ENCODE data around the gene TBX2.
"Not testable (repeated sequence)": the region's sequence is repeated elsewhere in the genome, so short reads cannot be mapped to it uniquely, and the experiment has no call there.

TBX2 gene

DNA sequence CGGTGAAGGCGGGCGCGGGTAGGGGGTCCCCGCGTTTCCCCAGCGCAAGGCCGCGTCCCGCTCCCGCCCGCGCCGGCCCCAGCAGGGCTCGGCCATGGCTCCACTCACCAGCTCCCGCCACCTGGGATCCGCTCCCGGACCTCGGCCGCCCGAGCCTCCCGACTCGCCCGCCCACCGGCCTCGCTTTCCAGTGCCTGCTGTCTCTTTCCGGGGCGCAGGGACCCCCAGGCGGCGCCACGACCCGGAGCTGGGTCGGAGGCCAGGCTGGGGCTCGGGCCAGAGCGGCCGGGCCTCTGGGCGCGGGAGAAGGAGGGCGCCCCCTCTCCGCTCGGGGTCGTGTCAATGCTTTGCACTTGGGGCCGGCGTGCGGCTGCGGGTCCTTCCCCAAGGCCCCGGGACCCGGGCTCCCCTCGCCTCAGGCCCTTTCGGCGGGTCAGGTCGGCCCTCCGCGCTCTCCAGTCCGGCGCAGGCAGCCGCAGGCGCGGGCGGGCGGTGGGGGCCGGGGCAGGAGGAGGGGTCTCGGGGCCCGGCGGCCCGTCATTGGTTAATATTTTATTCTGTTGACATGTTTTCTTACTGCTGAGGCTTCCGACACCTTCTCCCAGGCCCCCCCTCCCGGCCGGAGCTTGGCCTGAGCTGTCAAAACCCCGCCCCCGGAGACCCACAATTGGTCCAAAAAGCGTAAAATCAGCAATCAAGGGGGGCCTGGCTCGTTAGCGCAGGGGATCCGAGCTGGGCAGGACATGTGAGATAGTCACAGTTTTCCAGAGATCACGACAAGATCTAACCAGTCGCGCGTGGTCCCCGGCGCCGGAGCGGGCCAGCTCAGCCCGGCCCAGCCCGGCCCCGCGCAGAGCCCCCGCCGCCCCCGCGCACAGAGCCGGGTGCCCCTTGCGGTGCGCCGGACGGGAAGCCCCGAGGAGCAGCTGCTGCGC, at the start of gene TBX2:
Gene TBX2 (plus strand): TSS at position 713 of the 935 bp plus-strand sequence. CDS start 334 bp downstream, outside the sequence.
- no peak for DNase-seq (ENCODE audit: low read depth in 2 of 2, low spot score in 1 of 2)

DNA sequence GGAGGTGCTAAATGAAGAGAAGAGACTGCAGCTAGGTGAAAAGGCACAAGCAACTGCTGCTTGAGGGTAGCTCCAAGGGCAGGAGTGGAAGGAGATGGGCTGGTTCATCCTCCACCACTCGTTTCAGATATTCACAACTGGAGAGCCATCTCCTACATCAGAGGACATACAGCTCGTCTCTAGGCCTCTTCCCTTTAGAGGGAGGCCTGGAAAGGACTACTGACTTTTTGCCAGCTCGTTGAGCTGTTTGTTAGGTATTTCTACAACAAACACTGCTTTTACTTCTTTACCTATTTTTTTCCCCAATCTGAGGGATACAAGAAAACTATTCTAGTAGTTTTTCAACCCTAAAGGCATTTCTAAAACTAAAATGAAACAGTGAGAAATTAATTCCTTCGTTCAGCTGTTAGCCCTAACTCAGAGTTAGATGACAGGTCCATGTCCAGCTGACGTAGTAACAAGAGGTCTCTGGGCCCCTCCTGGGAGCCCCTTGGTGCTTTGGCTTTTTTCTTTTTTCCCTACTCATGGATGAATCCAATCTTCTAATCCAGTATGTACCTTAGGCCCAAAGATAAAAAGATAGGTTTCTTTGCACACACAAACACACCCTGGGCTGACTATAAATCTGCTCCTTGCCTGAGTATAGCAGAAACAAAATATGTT, 47.8 kb upstream of the TBX2 start:
- DNase-seq (ENCODE audit: low read depth in 2 of 2, low spot score in 1 of 2) = no peak

DNA sequence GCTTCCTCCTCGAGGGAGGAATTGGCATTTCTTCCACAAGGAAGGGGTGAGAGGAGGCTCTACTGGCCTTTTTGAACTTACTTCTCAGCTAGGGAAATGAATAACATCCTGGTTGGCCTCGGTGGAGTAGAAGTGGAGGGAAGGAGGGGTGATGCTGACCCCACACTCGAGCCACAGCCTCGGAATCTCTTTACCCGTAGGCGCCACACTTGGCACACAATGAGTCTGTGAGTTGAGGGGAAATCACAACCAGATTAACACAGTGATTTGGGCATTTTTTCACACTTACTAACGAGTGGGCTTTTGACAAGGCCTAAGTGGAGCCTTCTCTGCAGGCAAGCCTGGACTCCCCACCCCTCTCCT, 47.3 kb upstream of the TBX2 start:
- DNase-seq (ENCODE audit: low read depth in 2 of 2, low spot score in 1 of 2) = no peak

DNA sequence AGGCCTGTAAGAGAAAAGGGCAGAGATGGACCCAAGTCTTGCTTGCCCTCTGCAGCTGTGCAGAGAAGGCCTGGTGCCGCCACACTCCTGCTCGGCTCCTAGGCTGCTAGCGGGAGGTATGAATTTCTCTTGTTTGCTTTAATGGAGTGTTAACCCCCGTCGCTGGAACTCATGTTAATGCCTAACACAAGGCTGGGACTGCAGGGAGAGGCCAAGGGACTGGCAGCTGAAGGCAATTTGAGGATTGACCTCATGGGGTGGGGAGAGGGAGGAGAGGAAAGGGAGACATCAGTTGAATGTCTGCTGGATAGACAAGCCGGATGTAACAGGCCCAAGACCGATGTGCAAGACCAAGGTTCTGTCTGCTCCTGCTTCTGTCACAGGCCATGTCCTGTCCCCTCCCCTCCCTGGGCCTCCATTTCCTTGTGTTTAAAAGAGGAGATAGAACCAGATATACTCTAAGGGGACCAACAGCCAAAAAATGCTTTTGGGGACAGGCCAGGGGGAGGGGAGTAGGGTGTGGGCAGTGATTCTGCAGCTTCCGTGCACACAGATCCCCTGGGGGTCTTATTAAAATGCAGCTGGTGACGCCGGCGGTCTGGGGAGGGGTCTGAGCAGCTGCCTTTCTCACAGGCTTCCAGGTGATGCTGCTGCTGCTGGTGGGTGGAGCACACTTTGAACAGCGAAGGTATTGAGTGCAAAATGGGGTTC, 46.7 kb upstream of the TBX2 start:
- no peak for DNase-seq (ENCODE audit: low read depth in 2 of 2, low spot score in 1 of 2)

DNA sequence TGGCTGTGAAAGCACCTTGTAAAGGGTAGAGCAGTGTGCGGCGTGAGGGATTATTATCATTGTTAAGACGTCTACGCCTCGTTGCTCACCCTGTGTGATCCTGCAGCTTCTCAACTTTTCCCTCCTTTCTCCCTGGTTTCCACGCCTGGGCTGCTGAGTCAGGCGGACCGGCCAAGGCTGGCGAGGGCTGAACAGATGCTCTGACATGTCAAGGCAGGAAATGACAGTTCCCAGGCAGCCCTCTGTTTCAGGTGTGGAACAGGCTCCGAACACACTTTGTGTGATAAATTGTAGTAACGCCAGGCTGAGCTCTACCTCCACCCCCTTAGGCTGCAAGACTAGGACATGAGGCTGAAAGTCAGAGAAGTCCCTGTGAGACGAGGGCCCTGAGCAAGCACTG, 46.0 kb upstream of the TBX2 start:
- DNase-seq (ENCODE audit: low read depth in 2 of 2, low spot score in 1 of 2) = no peak

DNA sequence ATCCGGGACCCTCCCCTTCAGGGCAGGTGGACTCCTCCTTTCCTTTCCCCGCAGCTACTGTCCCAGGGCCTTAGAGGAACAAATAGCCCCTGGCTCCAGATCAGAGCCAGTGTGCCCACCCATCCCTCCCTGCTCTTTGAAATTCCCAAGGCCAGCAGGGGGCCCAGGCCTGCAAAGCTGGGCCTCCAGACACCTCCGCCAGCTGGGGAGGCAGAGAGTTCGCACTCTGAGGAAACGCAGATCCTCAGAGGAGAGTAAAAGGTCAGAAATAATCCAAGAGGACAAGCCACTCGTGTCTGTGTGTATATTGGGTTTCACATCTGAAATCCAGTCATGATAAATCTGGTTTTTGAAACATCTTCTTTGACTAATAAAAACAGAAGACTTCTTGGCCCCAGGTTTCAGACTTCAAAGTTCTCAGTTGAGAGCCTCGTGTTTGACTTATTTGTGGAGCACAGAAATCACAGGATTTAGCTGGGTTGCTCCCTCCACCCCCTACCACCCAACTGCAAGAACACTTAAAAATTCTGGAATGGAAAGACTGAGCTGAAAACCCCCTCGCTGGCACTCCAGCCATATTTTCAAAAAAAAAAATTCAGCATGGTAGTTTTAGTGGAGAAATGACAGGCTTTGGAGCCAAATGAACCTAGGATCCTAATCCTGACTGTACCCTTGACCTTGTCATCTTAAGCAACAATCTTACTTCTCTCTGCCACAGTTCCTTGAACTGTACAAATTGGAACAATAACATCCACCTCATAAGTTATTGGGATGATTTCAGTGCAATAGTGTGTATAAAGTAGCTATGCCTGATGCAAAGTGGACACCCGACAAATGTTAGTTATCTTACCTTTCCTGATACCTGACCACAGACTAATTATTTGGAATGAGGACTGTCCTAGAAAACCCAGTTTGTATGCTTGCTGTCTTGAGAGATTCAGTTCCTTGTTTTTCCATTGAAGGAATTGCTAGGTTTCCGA, 44.5 kb upstream of the TBX2 start:
- DNase-seq (ENCODE audit: low read depth in 2 of 2, low spot score in 1 of 2) = no peak

DNA sequence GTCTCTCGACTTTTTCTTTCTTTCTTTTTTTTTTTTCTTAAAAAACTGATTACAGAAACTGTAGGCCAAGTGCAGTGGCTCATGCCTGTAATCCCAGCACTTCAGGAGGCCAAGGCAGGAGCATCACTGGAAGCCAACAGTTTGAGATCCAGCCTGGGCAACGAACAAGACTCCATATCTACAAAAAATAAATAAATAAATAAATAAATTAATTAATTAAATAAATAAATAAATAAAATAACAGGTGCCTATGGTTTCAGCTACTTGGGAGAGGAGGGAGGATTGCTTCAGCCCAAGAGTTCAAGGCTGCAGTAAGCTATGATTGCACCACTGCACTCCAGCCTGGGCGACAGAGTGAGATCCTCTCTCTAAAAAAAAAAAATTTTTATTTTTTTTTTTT, 42.6 kb upstream of the TBX2 start:
- not testable (repeated sequence) for DNase-seq (ENCODE audit: low read depth in 2 of 2, low spot score in 1 of 2)

DNA sequence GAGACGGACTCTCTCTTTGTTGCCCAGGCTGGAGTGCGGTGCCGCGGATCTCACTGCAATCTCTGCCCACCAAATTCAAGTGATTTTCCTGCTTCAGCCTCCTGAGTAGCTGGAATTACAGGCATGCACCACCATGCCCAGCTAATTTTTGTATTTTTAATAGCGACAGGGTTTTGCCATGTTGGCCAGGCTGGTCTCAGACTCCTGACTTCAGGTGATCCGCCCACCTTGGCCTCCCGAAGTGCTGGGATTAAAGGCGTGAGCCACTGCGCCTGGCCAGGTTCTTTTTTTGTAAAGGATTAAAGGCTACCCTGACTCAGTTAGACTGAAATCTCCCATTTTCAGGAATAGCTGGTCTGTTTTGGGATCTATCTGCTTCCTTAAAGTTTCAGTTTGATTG, 40.1 kb upstream of the TBX2 start:
- DNase-seq (ENCODE audit: low read depth in 2 of 2, low spot score in 1 of 2) = not testable (repeated sequence)

DNA sequence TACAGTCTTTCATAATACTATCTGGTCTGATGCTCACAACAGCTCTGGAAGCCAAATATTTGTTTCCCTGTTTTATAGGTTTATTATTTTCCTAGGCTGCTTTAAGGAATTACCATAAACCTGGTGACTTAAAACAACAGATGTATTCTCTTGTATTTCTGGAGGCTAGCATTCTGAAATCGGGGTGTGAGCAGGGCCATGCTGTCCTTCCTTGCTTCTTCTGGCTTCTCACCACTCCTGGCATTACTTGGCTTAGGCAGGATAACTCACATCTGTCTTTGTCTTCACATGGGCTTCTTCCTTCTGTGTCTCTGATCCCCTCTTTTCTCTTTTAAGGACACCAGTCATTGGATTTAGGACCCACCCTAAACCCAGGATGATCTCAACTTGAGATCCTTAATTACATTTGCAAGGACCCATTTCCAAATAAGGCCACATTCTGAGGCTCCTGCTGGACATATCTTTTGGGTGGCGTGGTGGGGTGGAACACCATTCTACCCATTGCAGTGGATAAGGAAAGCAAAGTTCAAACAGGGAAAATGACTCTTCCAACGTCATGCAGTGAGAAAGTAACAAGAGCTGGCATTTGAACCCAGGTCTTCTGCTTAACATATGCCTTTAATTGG, 39.2 kb upstream of the TBX2 start:
- no peak for DNase-seq (ENCODE audit: low read depth in 2 of 2, low spot score in 1 of 2)

DNA sequence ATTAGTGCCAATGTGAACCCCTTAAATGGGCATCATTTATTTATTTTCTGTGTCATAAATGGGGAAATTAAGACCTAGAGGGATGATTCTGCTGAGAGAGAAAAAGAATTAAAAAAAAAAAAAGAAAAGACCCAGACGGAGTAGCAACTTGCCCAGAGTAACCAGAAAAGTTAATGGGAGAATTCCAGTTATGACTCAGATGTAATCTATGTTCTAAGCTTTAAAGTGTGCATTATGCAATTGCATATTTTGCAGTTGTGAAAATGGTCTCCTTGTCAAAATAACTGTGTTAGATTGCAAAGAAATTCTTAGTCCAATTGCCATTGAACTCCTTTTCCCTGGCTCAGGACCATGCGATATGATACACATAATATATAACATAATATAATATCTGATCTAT, 38.6 kb upstream of the TBX2 start:
- no peak for DNase-seq (ENCODE audit: low read depth in 2 of 2, low spot score in 1 of 2)

DNA sequence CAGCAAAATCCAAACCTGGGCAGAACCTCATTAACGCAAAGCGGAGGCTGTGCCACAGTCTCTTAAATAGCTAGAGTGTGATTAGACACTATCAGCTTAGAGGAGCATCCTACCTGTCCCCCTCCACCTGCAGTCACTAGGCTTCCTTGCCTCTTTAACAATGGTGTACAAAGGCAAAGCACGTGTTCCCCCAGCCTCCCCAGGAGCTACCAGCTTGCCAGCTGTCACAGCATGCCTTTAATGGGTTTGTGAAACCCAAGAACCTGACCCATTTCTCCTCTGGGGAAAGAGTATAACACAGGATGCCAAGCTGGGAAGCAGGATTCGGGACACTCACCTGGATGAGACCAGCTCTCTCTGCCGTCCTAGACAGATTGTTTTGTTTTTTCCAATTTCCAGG, 37.2 kb upstream of the TBX2 start:
- no peak for DNase-seq (ENCODE audit: low read depth in 2 of 2, low spot score in 1 of 2)

DNA sequence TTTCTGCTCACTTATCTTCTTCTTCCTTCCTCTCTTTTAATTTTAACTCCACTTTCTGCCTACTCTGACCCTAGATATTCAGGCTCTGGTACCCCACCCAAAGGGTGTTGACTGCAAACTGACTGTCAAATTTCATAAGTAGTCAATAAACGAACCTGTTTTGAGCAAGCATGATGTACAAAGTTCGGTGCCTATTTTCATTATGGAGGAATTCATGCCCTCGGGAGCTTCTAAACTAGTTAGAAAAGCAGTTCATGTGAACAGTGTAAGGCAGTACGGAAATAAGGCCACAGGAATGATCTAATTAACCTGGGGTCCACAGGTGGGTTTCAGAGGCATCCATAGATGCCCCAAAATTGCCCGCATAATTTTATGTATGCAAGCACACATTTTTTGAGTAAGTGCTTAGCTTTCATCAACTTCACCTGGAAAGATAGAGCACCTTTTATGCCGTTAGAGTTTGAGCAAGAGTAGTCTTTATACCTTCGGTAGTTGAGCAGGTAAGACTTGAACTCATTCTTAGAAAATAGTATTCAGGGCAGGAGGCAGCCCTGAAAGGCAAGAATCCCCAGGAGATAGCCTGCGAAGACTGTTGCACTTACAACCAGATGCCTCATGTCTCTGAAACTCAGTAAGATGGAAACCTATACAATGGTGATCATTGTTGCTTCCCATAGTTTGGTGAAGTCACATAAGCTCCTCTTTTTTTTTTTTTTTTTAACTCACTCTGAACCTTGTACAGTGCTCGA, 36.6 kb upstream of the TBX2 start:
- DNase-seq (ENCODE audit: low read depth in 2 of 2, low spot score in 1 of 2) = no peak

DNA sequence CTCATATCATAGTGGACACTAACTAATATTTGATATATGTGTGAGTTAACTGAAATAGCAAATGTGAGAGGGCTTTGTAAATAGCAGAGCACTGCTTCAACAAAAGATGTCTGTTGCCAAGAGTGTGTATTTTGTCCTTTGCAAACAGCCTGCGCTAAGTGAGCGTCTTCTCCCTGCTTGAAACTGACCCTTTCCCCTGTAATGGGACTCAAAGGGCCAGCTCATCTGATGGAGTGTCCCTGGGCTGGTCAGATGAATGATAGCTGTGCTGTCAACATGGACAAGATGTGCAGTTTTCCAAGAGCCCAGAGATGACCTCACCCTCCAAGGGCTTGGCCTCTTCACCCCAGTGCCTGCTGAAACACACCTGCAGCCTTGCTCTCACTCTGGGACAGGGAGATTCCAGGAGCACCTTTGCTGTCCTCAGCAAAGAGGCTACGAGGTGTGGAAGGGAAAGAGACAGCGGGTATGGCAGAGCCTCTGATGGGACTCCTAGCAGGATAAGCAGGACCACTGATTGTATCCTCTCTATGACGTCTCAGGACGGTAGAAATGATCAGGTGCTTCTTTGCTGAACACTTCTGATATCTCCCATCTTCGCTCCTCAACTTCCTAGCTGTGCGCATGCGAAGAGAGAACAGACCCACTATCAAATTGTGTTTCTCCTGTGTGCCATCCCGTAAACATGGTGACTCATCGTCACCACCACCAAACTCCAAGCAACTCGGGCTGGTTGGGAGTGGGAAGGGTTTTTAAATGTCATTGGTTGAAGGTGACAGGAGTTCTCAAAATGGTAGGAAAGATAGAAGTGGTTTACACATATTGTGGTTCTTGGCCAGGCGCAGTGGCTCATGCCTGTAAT, 35.8 kb upstream of the TBX2 start:
- no peak for DNase-seq (ENCODE audit: low read depth in 2 of 2, low spot score in 1 of 2)

DNA sequence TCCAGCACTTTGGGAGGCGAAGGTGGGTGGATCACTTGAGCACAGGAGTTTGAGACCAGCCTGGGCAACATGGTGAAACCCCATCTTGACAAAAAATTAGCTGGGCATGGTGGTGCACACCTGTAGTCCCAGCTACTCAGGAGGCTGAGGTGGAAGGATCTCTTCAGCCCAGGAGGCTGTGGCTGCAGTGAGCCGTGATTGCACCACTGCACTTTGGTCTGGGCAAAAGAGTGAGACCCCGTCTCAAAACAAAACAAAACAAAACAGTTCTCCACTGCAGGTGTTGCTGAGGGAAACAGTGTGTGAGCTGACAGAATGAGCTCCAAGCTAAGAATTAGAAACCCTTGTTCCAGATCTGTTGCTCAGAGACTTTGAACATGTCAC, 35.2 kb upstream of the TBX2 start:
- DNase-seq (ENCODE audit: low read depth in 2 of 2, low spot score in 1 of 2) = no peak

DNA sequence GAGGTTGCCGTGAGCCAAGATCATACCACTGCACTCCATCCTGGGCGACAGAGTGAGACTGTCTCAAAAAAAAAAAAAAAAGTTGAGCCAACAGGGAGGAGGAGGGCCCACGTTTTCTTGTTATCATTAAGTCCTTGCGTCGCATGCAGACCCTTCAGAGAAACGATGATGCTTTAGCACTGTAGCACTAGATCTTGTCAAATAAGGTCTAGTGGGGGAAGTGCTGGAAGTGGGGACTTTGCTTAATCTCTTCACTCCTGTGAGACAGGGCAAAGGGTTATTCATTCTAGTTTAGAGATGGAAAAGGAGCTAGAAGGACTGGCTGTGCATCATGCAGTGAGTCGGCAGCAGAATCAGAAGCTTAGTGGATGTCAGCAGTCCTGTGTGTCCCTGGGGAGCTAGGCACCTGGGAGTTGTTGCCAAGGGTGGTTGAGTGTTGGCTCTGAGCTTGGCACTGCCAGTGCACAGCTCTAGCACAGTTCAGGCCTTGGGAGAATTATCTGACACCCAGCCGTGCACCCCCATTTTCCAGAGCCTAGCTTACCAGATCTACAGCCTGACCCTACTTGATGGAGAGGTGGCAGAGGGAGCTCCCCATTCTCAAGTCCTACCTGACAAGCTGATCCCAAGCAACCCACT, 33.4 kb upstream of the TBX2 start:
- no peak for DNase-seq (ENCODE audit: low read depth in 2 of 2, low spot score in 1 of 2)

DNA sequence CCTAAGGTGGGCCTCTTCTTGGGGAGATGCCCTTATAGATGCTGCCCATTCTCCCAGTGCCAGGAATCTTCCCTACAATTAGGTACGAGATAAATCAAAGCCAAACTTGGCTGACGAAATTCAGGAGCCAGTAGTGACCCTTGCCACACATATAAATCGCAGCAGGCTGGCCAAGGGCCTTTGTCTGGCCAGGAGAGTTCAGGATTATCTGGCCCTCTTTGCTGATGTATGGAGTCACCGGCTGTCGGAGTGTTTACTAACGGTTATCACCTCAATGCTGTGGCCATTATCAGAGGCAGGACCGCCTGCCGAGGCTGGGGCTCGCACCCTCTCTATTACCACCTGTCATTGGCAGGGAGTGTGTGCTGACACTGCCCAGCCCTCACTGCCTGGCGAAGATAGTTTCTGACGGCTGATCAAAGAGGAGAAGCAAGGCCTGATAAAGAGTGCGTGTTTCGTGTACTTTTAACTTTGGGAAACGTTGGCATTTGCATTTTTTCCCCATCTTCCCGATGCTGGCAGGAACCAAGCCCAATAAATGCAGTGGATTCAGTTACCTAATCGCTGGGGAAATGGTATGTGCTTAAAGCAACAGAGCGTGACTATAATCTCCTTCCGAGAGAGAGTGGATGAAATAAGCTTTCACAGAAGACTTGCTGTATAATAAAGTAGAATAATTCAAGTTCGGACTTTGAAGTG, 32.8 kb upstream of the TBX2 start:
- DNase-seq (ENCODE audit: low read depth in 2 of 2, low spot score in 1 of 2) = no peak

DNA sequence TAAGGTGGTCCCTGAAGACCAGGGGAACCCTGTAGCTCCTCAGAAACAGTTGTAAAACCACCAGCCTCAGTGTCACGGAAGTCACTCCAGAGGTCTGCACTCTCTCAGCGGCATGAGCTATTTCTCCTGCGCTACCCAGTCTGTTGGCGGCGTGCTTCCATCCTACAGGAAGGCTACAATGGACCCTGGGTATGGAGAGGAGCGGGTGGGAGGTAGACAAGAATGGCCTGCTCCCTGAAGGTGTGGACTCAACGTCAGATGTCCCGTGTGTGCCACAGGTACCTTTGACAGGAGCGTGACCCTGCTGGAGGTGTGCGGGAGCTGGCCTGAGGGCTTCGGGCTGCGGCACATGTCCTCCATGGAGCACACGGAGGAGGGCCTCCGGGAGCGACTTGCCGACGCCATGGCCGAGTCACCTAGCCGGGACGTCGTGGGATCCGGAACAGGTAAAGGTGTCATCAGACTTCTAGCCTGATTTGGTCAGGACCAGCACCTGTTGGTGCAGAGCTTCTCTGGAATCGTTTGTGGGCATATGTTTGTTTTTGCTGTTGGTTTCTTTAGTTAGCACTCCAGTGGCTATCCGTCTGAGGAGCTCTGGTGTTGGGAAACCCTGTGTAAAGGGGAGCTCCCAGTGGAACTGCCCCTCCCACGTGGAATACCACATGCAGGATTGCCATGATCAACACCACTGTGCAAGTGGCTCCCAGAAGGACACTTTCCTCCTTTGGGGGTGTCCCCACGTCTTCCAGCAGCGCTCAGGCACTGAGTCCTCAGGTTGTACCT, 31.4 kb upstream of the TBX2 start:
- DNase-seq (ENCODE audit: low read depth in 2 of 2, low spot score in 1 of 2) = no peak

All from stimulated activated CD8-positive, alpha-beta memory T cell treated with anti-CD3 and anti-CD28 coated beads, Interleukin-4, amount 100 ng/mL, for 1 hour (primary cell).